SK-N-SH treated with all-trans-retinoic acid at 6 μM for 48 hours (cell line): ENCODE data around the gene ERBB2.

Experiments used
- ATAC-seq: fragments of 200-7000 bp; cut with Tn5 transposase; 3 replicates; pipeline ENCODE4 v1.9.1; 2020; ENCODE audit warnings: mild to moderate bottlenecking, moderate library complexity
- BACH2 ChIP-seq: fragments of 250-450 bp; sonication (Bioruptor Pico); IDR thresholded peaks from 2 replicates; pipeline ENCODE4 v1.9.0; 2021; ENCODE audit warnings: mild to moderate bottlenecking, borderline replicate concordance
- CREB5 ChIP-seq: fragments of 250-450 bp; sonication (Bioruptor Pico); IDR thresholded peaks from 2 replicates; pipeline ENCODE4 v1.5.1; 2020; ENCODE audit warnings: low read depth, mild to moderate bottlenecking, moderate library complexity
- CSDC2 ChIP-seq: fragments of 250-450 bp; sonication (Bioruptor Pico); IDR thresholded peaks from 2 replicates; pipeline ENCODE4 v1.5.0; 2020; ENCODE audit warnings: mild to moderate bottlenecking, moderate library complexity
- CSRNP3 ChIP-seq: fragments of 250-450 bp; sonication (Bioruptor Pico); IDR thresholded peaks from 2 replicates; pipeline ENCODE4 v1.5.1; 2021; ENCODE audit warnings: mild to moderate bottlenecking, moderate library complexity
- GLIS3 ChIP-seq: fragments of 250-450 bp; sonication (Bioruptor Pico); IDR thresholded peaks from 2 replicates; pipeline ENCODE4 v1.5.0; 2020; ENCODE audit warnings: mild to moderate bottlenecking, moderate library complexity
- ISL1 ChIP-seq: fragments of 250-450 bp; sonication (Bioruptor Pico); IDR thresholded peaks from 2 replicates; pipeline ENCODE4 v2.1.2; 2022; ENCODE audit warnings: mild to moderate bottlenecking, moderate library complexity
- OSR1 ChIP-seq: fragments of 250-450 bp; sonication (Bioruptor Pico); IDR thresholded peaks from 2 replicates; pipeline ENCODE4 v1.8.0; 2022; ENCODE audit warnings: moderate library complexity, mild to moderate bottlenecking, inconsistent platforms
- POU6F1 ChIP-seq: fragments of 250-450 bp; sonication (Bioruptor Pico); IDR thresholded peaks from 2 replicates; pipeline ENCODE4 v1.8.0; 2021; ENCODE audit warnings: low read depth, mild to moderate bottlenecking, moderate library complexity, borderline replicate concordance
- PPARA ChIP-seq: fragments of 250-450 bp; sonication (Bioruptor Pico); IDR thresholded peaks from 2 replicates; pipeline ENCODE4 v1.5.0; 2020; ENCODE audit warnings: mild to moderate bottlenecking, borderline replicate concordance
- RARB ChIP-seq: fragments of 250-450 bp; sonication (Bioruptor Pico); IDR thresholded peaks from 2 replicates; pipeline ENCODE4 v1.8.0; 2021; ENCODE audit warnings: mild to moderate bottlenecking, moderate library complexity
- SNAI2 ChIP-seq: fragments of 250-450 bp; sonication (Bioruptor Pico); IDR thresholded peaks from 2 replicates; pipeline ENCODE4 v1.5.0; 2020; ENCODE audit warnings: mild to moderate bottlenecking, moderate library complexity
- TCF4 ChIP-seq: fragments of 250-450 bp; sonication (Bioruptor Pico); IDR thresholded peaks from 2 replicates; pipeline ENCODE4 v1.8.0; 2021; ENCODE audit warnings: mild to moderate bottlenecking, moderate library complexity, borderline replicate concordance
- TOX ChIP-seq: fragments of 250-450 bp; sonication (Bioruptor Pico); IDR thresholded peaks from 2 replicates; pipeline ENCODE4 v1.8.0; 2021; ENCODE audit warnings: mild to moderate bottlenecking, moderate library complexity, borderline replicate concordance
- ZC3H10 ChIP-seq: fragments of 250-450 bp; sonication (Bioruptor Pico); IDR thresholded peaks from 2 replicates; pipeline ENCODE4 v1.5.1; 2021; ENCODE audit warnings: mild to moderate bottlenecking, moderate library complexity
- ZFP3 ChIP-seq: fragments of 250-450 bp; sonication (Bioruptor Pico); IDR thresholded peaks from 2 replicates; pipeline ENCODE4 v1.5.0; 2020; ENCODE audit warnings: mild to moderate bottlenecking, moderate library complexity
- ZFP30 ChIP-seq: fragments of 450-650 bp; formaldehyde crosslinking; IDR thresholded peaks from 2 replicates; pipeline ENCODE4 v1.5.0; 2022; ENCODE audit warnings: mild to moderate bottlenecking, moderate library complexity
- ZNF565 ChIP-seq: fragments of 450-650 bp; formaldehyde crosslinking; conservative IDR thresholded peaks from 2 replicates; pipeline ENCODE4 v1.5.0; 2020; ENCODE audit warnings: low read depth, mild to moderate bottlenecking, moderate library complexity
- ZNF70 ChIP-seq: fragments of 450-650 bp; formaldehyde crosslinking; IDR thresholded peaks from 2 replicates; pipeline ENCODE4 v1.5.0; 2020; ENCODE audit warnings: mild to moderate bottlenecking, moderate library complexity
- ZNF8 ChIP-seq: fragments of 450-650 bp; formaldehyde crosslinking; IDR thresholded peaks from 2 replicates; pipeline ENCODE4 v1.5.0; 2020; ENCODE audit warnings: mild to moderate bottlenecking, moderate library complexity
- TF ChIP-seq, protein P1 (sequence below): fragments of 250-450 bp; sonication (Bioruptor Pico); IDR thresholded peaks from 2 replicates; pipeline ENCODE4 v1.8.0; 2020; ENCODE audit warnings: mild to moderate bottlenecking, moderate library complexity, borderline replicate concordance
- TF ChIP-seq, protein P2 (sequence below): fragments of 250-450 bp; sonication (Bioruptor Pico); IDR thresholded peaks from 2 replicates; pipeline ENCODE4 v1.5.0; 2020; ENCODE audit warnings: mild to moderate bottlenecking, moderate library complexity

The ERBB2 gene

DNA sequence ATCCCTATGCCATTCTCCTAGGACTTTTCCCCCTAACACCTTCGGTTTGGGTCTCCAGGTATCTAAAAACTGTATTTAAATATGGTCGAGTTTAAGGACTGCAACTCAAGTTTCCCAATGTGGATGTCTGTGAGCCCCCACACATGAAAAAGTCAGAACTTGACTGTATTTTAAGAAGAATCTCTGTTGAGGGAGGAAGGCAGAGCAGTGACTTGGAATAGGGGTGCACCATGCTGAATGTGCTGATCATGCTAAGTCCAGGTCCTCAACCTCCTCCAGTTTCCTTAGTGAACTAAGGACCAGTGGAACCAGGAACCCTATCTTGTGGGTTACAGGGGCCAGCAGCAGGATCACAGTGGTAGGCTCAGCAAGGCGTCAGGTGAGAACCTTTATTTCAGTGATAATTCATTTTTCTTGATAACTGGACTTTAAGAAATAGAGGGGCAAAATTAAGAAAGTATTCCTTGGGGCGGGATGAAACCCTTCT, 57.4 kb downstream of the ERBB2 start:
- no peak for TF ChIP-seq TCF4 (CRISPR knock-in tag)
- TF ChIP-seq SNAI2 (CRISPR knock-in tag) = no peak
- TF ChIP-seq ZC3H10 (CRISPR knock-in tag) = no peak
- TF ChIP-seq BACH2 (CRISPR knock-in tag) = no peak
- TF ChIP-seq, all 23 proteins: peak for 0
- ATAC-seq = no peak

GRCh38 chr17:39757931-39758873, 58.3 kb downstream of the ERBB2 start:
- no peak for ATAC-seq
- TF ChIP-seq ZFP30 (CRISPR knock-in tag) (no peak), PPARA (no peak), OSR1 (CRISPR knock-in tag) (no peak), ZFP3 (no peak), ZNF565 (CRISPR knock-in tag) (no peak), GLIS3 (CRISPR knock-in tag) (no peak), POU6F1 (CRISPR knock-in tag) (no peak), ZC3H10 (CRISPR knock-in tag) (no peak), BACH2 (CRISPR knock-in tag) (no peak), ZNF70 (CRISPR knock-in tag) (no peak), ZNF8 (CRISPR knock-in tag) (no peak), ISL1 (no peak), SNAI2 (CRISPR knock-in tag) (no peak), TOX (no peak), RARB (CRISPR knock-in tag) (no peak), CREB5 (CRISPR knock-in tag) (no peak), CSRNP3 (CRISPR knock-in tag) (no peak)
- TF ChIP-seq, protein P1, sequence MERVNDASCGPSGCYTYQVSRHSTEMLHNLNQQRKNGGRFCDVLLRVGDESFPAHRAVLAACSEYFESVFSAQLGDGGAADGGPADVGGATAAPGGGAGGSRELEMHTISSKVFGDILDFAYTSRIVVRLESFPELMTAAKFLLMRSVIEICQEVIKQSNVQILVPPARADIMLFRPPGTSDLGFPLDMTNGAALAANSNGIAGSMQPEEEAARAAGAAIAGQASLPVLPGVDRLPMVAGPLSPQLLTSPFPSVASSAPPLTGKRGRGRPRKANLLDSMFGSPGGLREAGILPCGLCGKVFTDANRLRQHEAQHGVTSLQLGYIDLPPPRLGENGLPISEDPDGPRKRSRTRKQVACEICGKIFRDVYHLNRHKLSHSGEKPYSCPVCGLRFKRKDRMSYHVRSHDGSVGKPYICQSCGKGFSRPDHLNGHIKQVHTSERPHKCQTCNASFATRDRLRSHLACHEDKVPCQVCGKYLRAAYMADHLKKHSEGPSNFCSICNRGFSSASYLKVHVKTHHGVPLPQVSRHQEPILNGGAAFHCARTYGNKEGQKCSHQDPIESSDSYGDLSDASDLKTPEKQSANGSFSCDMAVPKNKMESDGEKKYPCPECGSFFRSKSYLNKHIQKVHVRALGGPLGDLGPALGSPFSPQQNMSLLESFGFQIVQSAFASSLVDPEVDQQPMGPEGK (CRISPR knock-in tag) = no peak
- TF ChIP-seq, protein P2, sequence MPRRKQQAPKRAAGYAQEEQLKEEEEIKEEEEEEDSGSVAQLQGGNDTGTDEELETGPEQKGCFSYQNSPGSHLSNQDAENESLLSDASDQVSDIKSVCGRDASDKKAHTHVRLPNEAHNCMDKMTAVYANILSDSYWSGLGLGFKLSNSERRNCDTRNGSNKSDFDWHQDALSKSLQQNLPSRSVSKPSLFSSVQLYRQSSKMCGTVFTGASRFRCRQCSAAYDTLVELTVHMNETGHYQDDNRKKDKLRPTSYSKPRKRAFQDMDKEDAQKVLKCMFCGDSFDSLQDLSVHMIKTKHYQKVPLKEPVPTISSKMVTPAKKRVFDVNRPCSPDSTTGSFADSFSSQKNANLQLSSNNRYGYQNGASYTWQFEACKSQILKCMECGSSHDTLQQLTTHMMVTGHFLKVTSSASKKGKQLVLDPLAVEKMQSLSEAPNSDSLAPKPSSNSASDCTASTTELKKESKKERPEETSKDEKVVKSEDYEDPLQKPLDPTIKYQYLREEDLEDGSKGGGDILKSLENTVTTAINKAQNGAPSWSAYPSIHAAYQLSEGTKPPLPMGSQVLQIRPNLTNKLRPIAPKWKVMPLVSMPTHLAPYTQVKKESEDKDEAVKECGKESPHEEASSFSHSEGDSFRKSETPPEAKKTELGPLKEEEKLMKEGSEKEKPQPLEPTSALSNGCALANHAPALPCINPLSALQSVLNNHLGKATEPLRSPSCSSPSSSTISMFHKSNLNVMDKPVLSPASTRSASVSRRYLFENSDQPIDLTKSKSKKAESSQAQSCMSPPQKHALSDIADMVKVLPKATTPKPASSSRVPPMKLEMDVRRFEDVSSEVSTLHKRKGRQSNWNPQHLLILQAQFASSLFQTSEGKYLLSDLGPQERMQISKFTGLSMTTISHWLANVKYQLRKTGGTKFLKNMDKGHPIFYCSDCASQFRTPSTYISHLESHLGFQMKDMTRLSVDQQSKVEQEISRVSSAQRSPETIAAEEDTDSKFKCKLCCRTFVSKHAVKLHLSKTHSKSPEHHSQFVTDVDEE (CRISPR knock-in tag) = no peak
- TF ChIP-seq, all 23 proteins: peak for 0

GRCh38 chr17:39759204-39759603, 59.3 kb downstream of the ERBB2 start:
- no peak for ATAC-seq
- TF ChIP-seq CSDC2 (CRISPR knock-in tag) = no peak
- TF ChIP-seq, protein P2 (CRISPR knock-in tag) = no peak
- no peak for TF ChIP-seq TOX
- TF ChIP-seq BACH2 (CRISPR knock-in tag) = no peak
- no peak for TF ChIP-seq ZFP30 (CRISPR knock-in tag)
- no peak for TF ChIP-seq ZFP3
- no peak for TF ChIP-seq ZNF8 (CRISPR knock-in tag)
- TF ChIP-seq POU6F1 (CRISPR knock-in tag) = no peak
- TF ChIP-seq GLIS3 (CRISPR knock-in tag) = no peak
